SK-N-SH (cell line): Measurements from ENCODE around the gene TIGD2. TPM values are rescaled to one million over a fixed set of nuclear protein-coding genes. Genes with fewer than 3 reads are reported as not detected.

Experiments
- CTCF ChIA-PET: fragments of 300-600, 350-600 bp; formaldehyde crosslinking; extraction: SDS; loops from one replicate; lab custom pipeline; 2021; lab: Yijun Ruan, JAX
- POLR2A ChIA-PET: fragments of 350-600 bp; sonication (Branson Sonifier 250); formaldehyde crosslinking; extraction: SDS; loops from one replicate; lab custom pipeline; 2020; ENCODE audit warnings: antibody characterized with exemption, inconsistent platforms; lab: Yijun Ruan, JAX
- DNase-seq: peaks from one replicate; pipeline ENCODE4 v3.0.0; 2012
- H2AFZ ChIP-seq: fragments of 200-600 bp; sonication (generic); 2 replicates; pipeline ENCODE4 v1.8.1; 2016; ENCODE audit warnings: antibody characterized with exemption, mild to moderate bottlenecking, low read depth
- H3F3A ChIP-seq: fragments of 200-600 bp; sonication (generic); replicated peaks from 2 replicates; pipeline ENCODE3; 2016; ENCODE audit warnings: antibody characterized with exemption, mild to moderate bottlenecking; ENCODE audit not compliant: insufficient read depth
- H3K27ac ChIP-seq, 2 experiments: fragments of 200-500 bp in 1 of 2; fragments of 200-600 bp in 1 of 2; sonication (Bioruptor generic) in 1 of 2; sonication (generic), shearing (Covaris generic) in 1 of 2; 2 replicates each; pipeline versions ENCODE4 v1.5.1 to v1.6.1; 2014 to 2016; ENCODE audit warnings: low read depth in 2 of 2, inconsistent platforms in 1 of 2, low read length in 1 of 2, mild to moderate bottlenecking in 1 of 2, mixed read lengths in 1 of 2
- H3K27me3 ChIP-seq: fragments of 200-600 bp; sonication (generic), shearing (Covaris generic); 2 replicates; pipeline ENCODE4 v1.6.1; 2016; ENCODE audit warnings: mixed run types; ENCODE audit not compliant: insufficient read depth
- H3K36me3 ChIP-seq, 2 experiments: fragments of 200-500 bp in 1 of 2; fragments of 200-600 bp in 1 of 2; sonication (Bioruptor generic) in 1 of 2; sonication (generic) in 1 of 2; replicated peaks in 1 of 2; 2 replicates each; pipeline versions ENCODE3 to v1.5.1; 2014 to 2016; ENCODE audit warnings: low read length in 1 of 2, mild to moderate bottlenecking in 1 of 2; ENCODE audit not compliant: insufficient read depth in 2 of 2, control insufficient read depth in 1 of 2
- H3K4me1 ChIP-seq, 2 experiments: fragments of 200-500 bp in 1 of 2; fragments of 200-600 bp in 1 of 2; sonication (Bioruptor generic) in 1 of 2; sonication (generic), shearing (Covaris generic) in 1 of 2; 2 replicates each; pipeline versions ENCODE4 v1.5.1 to v1.6.1; 2014 to 2016; ENCODE audit warnings: low read depth in 1 of 2, low read length in 1 of 2, mixed run types in 1 of 2; ENCODE audit not compliant: insufficient read depth in 2 of 2, control insufficient read depth in 1 of 2
- H3K4me2 ChIP-seq: fragments of 200-600 bp; sonication (generic), shearing (Covaris generic); 2 replicates; pipeline ENCODE4 v1.6.1; 2017; ENCODE audit warnings: mixed run types
- H3K4me3 ChIP-seq, 2 experiments: fragments of 200-500 bp in 1 of 2; fragments of 200-600 bp in 1 of 2; sonication (Bioruptor generic) in 1 of 2; sonication (generic), shearing (Covaris generic) in 1 of 2; 2 replicates each; pipeline versions ENCODE4 v1.5.1 to v1.8.1; 2014 to 2016; ENCODE audit warnings: low read depth in 2 of 2, inconsistent platforms in 1 of 2, low read length in 1 of 2, mild to moderate bottlenecking in 1 of 2, mixed read lengths in 1 of 2, moderate library complexity in 1 of 2
- H3K79me2 ChIP-seq: fragments of 200-600 bp; sonication (generic); 2 replicates; pipeline ENCODE4 v1.8.1; 2017; ENCODE audit warnings: mild to moderate bottlenecking; ENCODE audit not compliant: insufficient read depth
- H3K9ac ChIP-seq: fragments of 200-600 bp; sonication (generic); 2 replicates; pipeline ENCODE4 v1.6.1; 2017; ENCODE audit warnings: mixed run types
- H3K9me2 ChIP-seq: fragments of 200-600 bp; sonication (generic); 2 replicates; pipeline ENCODE4 v1.6.1; 2017; ENCODE audit warnings: mixed run types
- H3K9me3 ChIP-seq: fragments of 200-600 bp; sonication (generic); 2 replicates; pipeline ENCODE4 v1.6.1; 2017; ENCODE audit warnings: mixed run types, mild to moderate bottlenecking, moderate library complexity
- H4K20me1 ChIP-seq: fragments of 200-600 bp; sonication (generic); 2 replicates; pipeline ENCODE4 v1.6.1; 2017; ENCODE audit warnings: mild to moderate bottlenecking, mixed run types; ENCODE audit not compliant: insufficient read depth
- CTCF ChIP-seq: fragments of 200-600 bp; sonication (generic); IDR thresholded peaks from 2 replicates; pipeline ENCODE4 v1.6.1; 2017; ENCODE audit warnings: antibody characterized with exemption, mild to moderate bottlenecking, moderate library complexity
- ELF1 ChIP-seq: IDR thresholded peaks from 2 replicates; pipeline ENCODE4 v1.4.0; 2012
- EP300 ChIP-seq, 2 experiments: IDR thresholded peaks; 2 replicates each; pipeline versions ENCODE4 v1.4.0 to v1.6.1; 2012; ENCODE audit warnings: borderline replicate concordance in 1 of 2, low read depth in 1 of 2, low read length in 1 of 2
- EZH2phosphoT487 ChIP-seq: fragments of 200-600 bp; sonication (generic); IDR thresholded peaks from 2 replicates; pipeline ENCODE4 v1.6.1; 2017; ENCODE audit warnings: low read depth, mixed run types, mild to moderate bottlenecking, antibody characterized with exemption, moderate library complexity, borderline replicate concordance
- GABPA ChIP-seq: IDR thresholded peaks from 2 replicates; pipeline ENCODE4 v1.4.0; 2012; ENCODE audit warnings: low read depth, mild to moderate bottlenecking
- MEF2A ChIP-seq: IDR thresholded peaks from 2 replicates; pipeline ENCODE4 v1.4.0; 2012; ENCODE audit warnings: low read depth, borderline replicate concordance
- MXI1 ChIP-seq: IDR thresholded peaks from 2 replicates; pipeline ENCODE4 v1.6.1; 2012; ENCODE audit warnings: mild to moderate bottlenecking, low read depth, low read length, improper control_type of control experiment
- NFIC ChIP-seq: IDR thresholded peaks from 2 replicates; pipeline ENCODE4 v1.4.0; 2012; ENCODE audit warnings: borderline replicate concordance
- NRF1 ChIP-seq: IDR thresholded peaks from 2 replicates; pipeline ENCODE4 v1.6.1; 2012; ENCODE audit warnings: low read depth, mild to moderate bottlenecking, low read length
- RAD21 ChIP-seq: IDR thresholded peaks from 2 replicates; pipeline ENCODE4 v1.6.1; 2012; ENCODE audit warnings: mild to moderate bottlenecking, low read length
- REST ChIP-seq: IDR thresholded peaks from 2 replicates; pipeline ENCODE4 v1.6.1; 2012; ENCODE audit warnings: mild to moderate bottlenecking, low read depth, low read length, moderate library complexity
- SIN3A ChIP-seq: IDR thresholded peaks from 2 replicates; pipeline ENCODE4 v1.6.1; 2012; ENCODE audit warnings: low read depth, mild to moderate bottlenecking, low read length, moderate library complexity, borderline replicate concordance
- TAF1 ChIP-seq: IDR thresholded peaks from 2 replicates; pipeline ENCODE4 v1.6.1; 2012; ENCODE audit warnings: low read depth, mild to moderate bottlenecking, low read length, moderate library complexity, borderline replicate concordance
- TEAD4 ChIP-seq: IDR thresholded peaks from 2 replicates; pipeline ENCODE4 v1.4.0; 2012; ENCODE audit warnings: mild to moderate bottlenecking, borderline replicate concordance; ENCODE audit not compliant: insufficient read depth
- USF1 ChIP-seq: IDR thresholded peaks from 2 replicates; pipeline ENCODE4 v1.4.0; 2012; ENCODE audit warnings: low read depth, borderline replicate concordance
- whole genome bisulfite sequencing: methylation state at CpG from one replicate; pipeline ENCODE4 v1.1.6; 2017; ENCODE audit warnings: low lambda C conversion rate; 5-methylcytosine and 5-hydroxymethylcytosine counted together
- polyA plus RNA-seq, 3 experiments: library from polyadenylated mRNA; depleted of rRNA; stranded (reverse); fragments of >200 nt; gene quantifications; 2 replicates each; pipeline ENCODE4 v1.2.3, GENCODE V29; 2012

The TIGD2 gene
- polyA plus RNA-seq, 1 of the 3 experiments (the other 2 are of a cell fraction) = 0.84 TPM

- no peak overlapping the region for H3K4me2 ChIP-seq
- H3K36me3 ChIP-seq = no peaks in the 10 kb centered on the region
- ChIA-PET POLR2A (no interaction called here), CTCF (interaction anchor here (1.1 to 1.4 kb wide), 2 partner anchors 32 to 364 kb away, joined by 3 read pairs; no protein-coding TSS in a partner anchor)
- 74% methylated on average over 2 of the region's 2 CpGs for WGBS
- no peaks in the 10 kb centered on the region for H3K9me3 ChIP-seq
- no peaks in the 10 kb centered on the region for H3F3A ChIP-seq
- no peaks in the 10 kb centered on the region for H4K20me1 ChIP-seq
- H3K9me2 ChIP-seq = no peaks in the 10 kb centered on the region
- H3K27me3 ChIP-seq = no peaks in the 10 kb centered on the region
- no peak overlapping the region for H3K4me3 ChIP-seq
- H3K27ac ChIP-seq = no peak overlapping the region
- no peak for DNase-seq
- TF ChIP-seq ELF1 = no peak
- no peak for TF ChIP-seq SIN3A
- no peak for TF ChIP-seq MXI1
- TF ChIP-seq NRF1 = no peak
- TF ChIP-seq TEAD4 = no peak
- no peak for TF ChIP-seq EZH2phosphoT487
- no peak for TF ChIP-seq TAF1
- no peak for TF ChIP-seq CTCF
- no peak for TF ChIP-seq MEF2A
- no peak overlapping the region for H2AFZ ChIP-seq
- H3K9ac ChIP-seq = no peak overlapping the region
- no peaks in the 10 kb centered on the region for H3K79me2 ChIP-seq
- no peaks in the 10 kb centered on the region for H3K4me1 ChIP-seq
Observed at GRCh38 chr4:89070041-89070440, 41.3 kb upstream of the TIGD2 start.

GRCh38 chr4:89071311-89071710 lies 40.0 kb upstream of the TIGD2 start:
- CTCF ChIA-PET = interaction anchor here (1.0 kb wide), 1 partner anchor 14 kb away, joined by 3 read pairs; no protein-coding TSS in a partner anchor
- H3K27ac ChIP-seq = no peak overlapping the region

GRCh38 chr4:89072921-89073320 lies 38.4 kb upstream of the TIGD2 start:
- WGBS = 19% methylated on average over 1 of the region's 1 CpG
- ChIA-PET CTCF (no interaction called here), POLR2A (no interaction called here)
- DNase-seq = no peak
- no peaks in the 10 kb centered on the region for H3K9me3 ChIP-seq
- H2AFZ ChIP-seq = no peak overlapping the region
- no peaks in the 10 kb centered on the region for H3K9me2 ChIP-seq
- no peak overlapping the region for H3K27ac ChIP-seq
- no peak overlapping the region for H3K4me3 ChIP-seq
- H3K36me3 ChIP-seq = no peaks in the 10 kb centered on the region
- H3K4me1 ChIP-seq = no peaks in the 10 kb centered on the region
- H3K9ac ChIP-seq = no peak overlapping the region
- H3K27me3 ChIP-seq = no peaks in the 10 kb centered on the region
- no peaks in the 10 kb centered on the region for H4K20me1 ChIP-seq
- no peaks in the 10 kb centered on the region for H3F3A ChIP-seq
- H3K79me2 ChIP-seq = no peaks in the 10 kb centered on the region
- H3K4me2 ChIP-seq = no peak overlapping the region
- TF ChIP-seq EP300 (IDR thresholded peaks at IDR 0.05; ENCODE audit: borderline replicate concordance in 1 of 2, low read depth in 1 of 2, low read length in 1 of 2) (no peak), SIN3A (no peak), REST (no peak), RAD21 (no peak), USF1 (no peak), EZH2phosphoT487 (no peak), GABPA (no peak)

More at GRCh38 chr4:89071311-89071710, 40.0 kb upstream of the TIGD2 start:
- no peak for TF ChIP-seq NFIC
- TF ChIP-seq, all 33 proteins: peak for 0
- H3K9ac ChIP-seq = no peak overlapping the region
- H3K9me3 ChIP-seq = no peaks in the 10 kb centered on the region
- H3K4me1 ChIP-seq = no peaks in the 10 kb centered on the region
- H3K9me2 ChIP-seq = no peaks in the 10 kb centered on the region
- H3K4me3 ChIP-seq = no peak overlapping the region
- POLR2A ChIA-PET = no interaction called here
- H2AFZ ChIP-seq = no peak overlapping the region
- no peaks in the 10 kb centered on the region for H4K20me1 ChIP-seq
- no peaks in the 10 kb centered on the region for H3F3A ChIP-seq
- no peaks in the 10 kb centered on the region for H3K36me3 ChIP-seq
- no peak overlapping the region for H3K4me2 ChIP-seq
- no peaks in the 10 kb centered on the region for H3K27me3 ChIP-seq
- 36% methylated on average over 3 of the region's 3 CpGs for WGBS
- H3K79me2 ChIP-seq = no peaks in the 10 kb centered on the region
- no peak for DNase-seq
